Loucy (cell line): ENCODE data around the gene DIO3.

Experiments
- EZH2phosphoT487 ChIP-seq: fragments of 200-600 bp; IDR thresholded peaks from 2 replicates; pipeline ENCODE4 v1.6.1; 2018; ENCODE audit warnings: antibody characterized with exemption, mild to moderate bottlenecking, moderate library complexity, borderline replicate concordance
- TF ChIP-seq, protein P1 (sequence below): fragments of 200-600 bp; sonication (generic); conservative IDR thresholded peaks from 2 replicates; pipeline ENCODE4 v1.5.1; 2014; ENCODE audit warnings: mild to moderate bottlenecking, antibody characterized with exemption, low read length

GRCh38 chr14:101512376-101512695, 49.0 kb upstream of the DIO3 start:
- TF ChIP-seq, protein P1, sequence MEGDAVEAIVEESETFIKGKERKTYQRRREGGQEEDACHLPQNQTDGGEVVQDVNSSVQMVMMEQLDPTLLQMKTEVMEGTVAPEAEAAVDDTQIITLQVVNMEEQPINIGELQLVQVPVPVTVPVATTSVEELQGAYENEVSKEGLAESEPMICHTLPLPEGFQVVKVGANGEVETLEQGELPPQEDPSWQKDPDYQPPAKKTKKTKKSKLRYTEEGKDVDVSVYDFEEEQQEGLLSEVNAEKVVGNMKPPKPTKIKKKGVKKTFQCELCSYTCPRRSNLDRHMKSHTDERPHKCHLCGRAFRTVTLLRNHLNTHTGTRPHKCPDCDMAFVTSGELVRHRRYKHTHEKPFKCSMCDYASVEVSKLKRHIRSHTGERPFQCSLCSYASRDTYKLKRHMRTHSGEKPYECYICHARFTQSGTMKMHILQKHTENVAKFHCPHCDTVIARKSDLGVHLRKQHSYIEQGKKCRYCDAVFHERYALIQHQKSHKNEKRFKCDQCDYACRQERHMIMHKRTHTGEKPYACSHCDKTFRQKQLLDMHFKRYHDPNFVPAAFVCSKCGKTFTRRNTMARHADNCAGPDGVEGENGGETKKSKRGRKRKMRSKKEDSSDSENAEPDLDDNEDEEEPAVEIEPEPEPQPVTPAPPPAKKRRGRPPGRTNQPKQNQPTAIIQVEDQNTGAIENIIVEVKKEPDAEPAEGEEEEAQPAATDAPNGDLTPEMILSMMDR: no peak
- TF ChIP-seq EZH2phosphoT487: no peak
